H7 (cell line): ENCODE data around the gene RHEB. TPM values are rescaled to one million over a fixed set of nuclear protein-coding genes. Genes with fewer than 3 reads are reported as not detected.

Experiments
- DNase-seq: peaks from one replicate; pipeline ENCODE4 v3.0.0; 2012
- H3K27me3 ChIP-seq: 2 replicates; pipeline ENCODE4 v1.6.0; 2011; ENCODE audit warnings: mild to moderate bottlenecking, low read length; ENCODE audit not compliant: control insufficient read depth, insufficient read depth
- H3K36me3 ChIP-seq: replicated peaks from 2 replicates; pipeline ENCODE4 v1.5.1; 2011; ENCODE audit warnings: low read length; ENCODE audit not compliant: control insufficient read depth, insufficient read depth
- H3K4me3 ChIP-seq: 2 replicates; pipeline ENCODE4 v1.5.1; 2011; ENCODE audit warnings: low read depth, mild to moderate bottlenecking, control low read depth, low read length, moderate library complexity; ENCODE audit not compliant: insufficient read depth
- total RNA-seq: library from RNA; depleted of rRNA; stranded (reverse); fragments of >200 nt; shearing (Covaris generic); gene quantifications from 2 replicates; pipeline ENCODE4 v1.2.3, GENCODE V29; 2014

Gene RHEB
- total RNA-seq, 1 experiment from 2014 or later = 119 TPM

DNA sequence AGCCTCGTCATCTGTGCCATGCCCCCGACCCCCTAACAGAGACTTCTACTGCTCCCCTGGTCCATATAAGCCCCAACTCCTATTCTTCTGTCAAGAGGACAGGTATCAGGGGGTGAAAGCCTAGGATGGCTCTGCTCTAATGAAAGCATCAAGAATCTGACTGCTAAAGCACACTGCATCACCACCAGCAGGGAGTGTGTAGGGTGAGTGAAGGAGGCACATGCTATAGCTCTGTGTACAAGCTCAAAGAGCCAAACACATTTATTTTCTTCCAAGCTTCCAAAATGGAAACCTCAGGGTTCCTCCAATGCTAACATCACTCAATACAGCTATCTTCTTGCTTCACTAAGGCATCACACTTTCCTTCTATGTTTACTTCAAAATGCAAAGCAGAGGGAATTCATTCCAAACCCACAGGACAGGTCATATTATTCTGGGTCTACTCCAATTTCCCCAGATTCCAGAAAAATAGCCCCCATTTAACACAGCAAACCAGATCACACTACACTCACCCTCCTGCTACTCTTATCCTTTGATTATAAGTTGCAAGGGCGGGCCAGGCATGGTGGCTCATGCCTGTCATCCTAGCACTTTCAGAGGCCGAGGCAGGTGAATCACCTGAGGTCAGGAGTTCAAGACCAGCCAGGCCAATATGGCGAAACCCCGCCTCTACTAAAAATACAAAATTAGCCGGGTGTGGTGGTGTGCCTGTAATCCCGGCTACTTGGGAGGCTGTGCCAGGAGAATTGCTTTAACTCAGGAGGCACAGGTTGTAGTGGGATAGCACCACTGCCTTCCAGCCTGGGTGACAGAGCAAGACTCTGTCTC is 36.6 kb downstream of the RHEB start:
- no peak for DNase-seq
- no peak overlapping the region for H3K4me3 ChIP-seq
- H3K27me3 ChIP-seq = no peaks in the 10 kb centered on the region
- peaks cover 12% of the 10 kb centered on the region for H3K36me3 ChIP-seq

DNA sequence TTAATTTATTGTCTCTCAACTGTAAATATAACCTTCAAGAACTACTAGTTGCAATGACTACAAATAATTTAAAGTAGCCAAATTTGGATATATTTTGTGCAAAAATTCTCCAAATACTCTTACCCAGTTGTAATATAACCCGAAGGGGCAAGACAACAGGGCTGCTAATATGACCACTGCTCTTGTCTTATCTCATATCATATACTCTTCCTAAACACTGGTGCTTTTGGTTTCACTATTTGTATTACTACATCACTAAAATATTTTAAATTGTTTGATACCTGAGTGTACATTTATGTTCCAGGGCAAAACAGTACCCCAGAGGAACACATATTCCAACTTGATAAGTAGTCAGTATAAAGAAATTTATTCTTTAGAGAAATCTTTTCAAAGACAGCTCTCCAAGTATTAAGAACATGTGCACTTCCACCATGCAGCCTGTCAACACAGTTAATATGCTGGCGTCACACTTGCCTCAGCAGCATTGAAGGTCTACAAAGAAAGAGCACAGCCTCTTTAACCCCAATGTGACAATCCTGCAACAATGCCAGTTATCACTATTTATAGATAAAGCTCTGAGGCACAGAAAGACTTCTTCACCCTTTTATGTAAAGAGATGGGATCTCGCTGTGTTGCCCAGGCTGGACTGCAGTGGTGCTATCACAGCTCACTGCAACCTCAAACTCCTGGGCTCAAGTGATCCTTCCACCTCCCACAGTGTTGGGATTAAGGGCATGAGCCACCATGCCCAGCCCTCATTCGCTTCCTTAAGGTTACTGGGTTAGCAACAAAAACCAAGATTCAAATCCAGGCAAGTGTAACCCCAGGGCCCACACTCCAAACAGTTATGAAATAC is 37.8 kb downstream of the RHEB start:
- DNase-seq = no peak
- Histone ChIP-seq H3K27me3 (no peaks in the 10 kb centered on the region), H3K4me3 (no peak overlapping the region), H3K36me3 (peaks cover 10% of the 10 kb centered on the region)

DNA sequence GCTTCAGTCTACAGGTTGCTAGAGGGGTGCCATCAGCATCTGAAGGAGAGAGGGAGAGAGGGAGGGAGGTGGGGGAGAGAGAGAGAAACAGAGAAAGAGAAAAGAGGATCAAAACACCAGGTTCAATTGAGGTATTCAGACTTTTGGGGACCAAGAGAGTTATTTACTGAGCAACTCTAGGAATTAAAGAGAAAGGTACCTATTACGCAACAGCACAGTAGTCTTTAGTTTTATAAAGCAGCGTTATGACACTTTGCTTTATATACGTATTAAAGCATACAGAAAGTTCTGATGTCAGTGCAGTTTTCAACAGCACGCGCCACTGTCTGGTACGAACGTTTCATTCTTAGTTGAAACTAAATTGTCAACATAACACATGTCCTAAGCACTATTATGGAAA is 41.8 kb downstream of the RHEB start:
- Histone ChIP-seq H3K27me3 (no peaks in the 10 kb centered on the region), H3K4me3 (no peak overlapping the region), H3K36me3 (peaks cover 3% of the 10 kb centered on the region)
- no peak for DNase-seq

DNA sequence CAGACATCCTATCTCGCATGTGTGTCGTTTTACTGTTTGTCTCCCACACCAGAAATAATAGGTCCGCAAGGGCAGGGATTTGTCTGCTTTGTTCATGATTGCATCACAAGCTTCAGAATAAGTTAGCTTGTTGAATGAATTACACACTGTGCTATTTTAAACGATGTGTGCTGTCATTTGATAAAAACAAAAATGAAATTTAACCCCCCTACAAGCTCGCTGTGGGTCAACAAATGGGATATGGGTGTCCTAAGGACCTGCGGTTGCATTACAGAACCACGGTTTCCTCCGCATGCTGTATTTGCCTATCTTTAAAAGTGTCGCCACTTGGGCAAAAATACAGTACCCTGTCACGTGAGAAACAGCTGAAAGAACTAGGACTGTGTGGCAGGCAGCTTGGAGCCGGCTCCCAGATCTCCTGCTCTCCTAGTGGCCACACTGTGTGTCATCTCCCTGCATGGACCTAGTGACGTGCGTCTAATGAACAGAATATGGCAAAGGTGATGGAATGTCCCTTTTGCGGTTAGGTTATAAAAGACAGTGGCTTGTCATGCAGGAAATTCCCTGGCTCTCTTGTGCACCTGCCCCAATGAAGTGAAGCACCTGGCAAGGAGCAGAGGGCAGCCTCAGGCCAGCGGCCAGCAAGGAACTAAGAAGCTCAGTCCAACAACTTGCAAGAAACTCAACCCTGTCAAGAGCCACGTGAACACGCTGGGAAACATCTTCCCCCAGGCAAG is 46.9 kb downstream of the RHEB start:
- Histone ChIP-seq H3K36me3 (peaks cover 10% of the 10 kb centered on the region), H3K4me3 (no peak overlapping the region), H3K27me3 (no peaks in the 10 kb centered on the region)
- DNase-seq = no peak

DNA sequence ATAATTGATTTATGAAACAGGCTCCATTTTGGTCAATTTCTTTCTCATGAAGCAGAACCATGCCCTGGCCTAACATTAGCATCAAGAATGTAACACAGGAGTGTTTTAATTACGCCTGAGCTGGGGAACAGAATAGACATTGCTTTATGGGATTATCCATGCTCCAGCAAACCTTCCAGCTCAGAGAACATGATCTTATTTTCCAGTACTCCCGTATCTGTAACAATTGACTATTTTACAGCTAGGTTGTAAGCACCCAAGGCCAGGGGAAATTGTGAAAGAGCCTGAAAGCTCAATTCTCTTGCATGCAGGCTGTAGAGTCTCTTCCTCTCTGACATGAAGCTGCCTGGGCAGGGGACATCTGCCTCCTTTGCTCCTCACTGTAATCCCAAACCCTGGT is 49.0 kb downstream of the RHEB start:
- no peaks in the 10 kb centered on the region for H3K27me3 ChIP-seq
- H3K4me3 ChIP-seq = no peak overlapping the region
- DNase-seq = no peak
- H3K36me3 ChIP-seq = peaks cover 16% of the 10 kb centered on the region

DNA sequence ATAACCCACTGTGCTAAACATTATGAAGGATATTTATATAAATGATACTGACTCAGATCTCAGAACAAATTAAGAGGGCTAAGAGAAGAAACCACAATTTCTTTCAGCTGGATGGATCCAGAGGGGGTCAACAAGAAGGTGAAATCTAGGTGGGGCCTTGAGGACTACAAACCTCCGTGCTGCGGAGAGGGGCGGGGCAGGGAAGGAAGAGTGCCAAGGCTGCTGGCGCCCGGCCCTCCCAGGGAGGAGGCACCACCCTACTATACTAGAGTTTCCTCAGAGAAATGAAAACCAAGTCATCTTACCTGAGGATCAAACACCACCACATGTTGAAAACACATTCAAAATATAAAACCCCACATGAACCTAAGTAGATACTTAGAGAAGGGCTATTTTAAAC is 50.4 kb downstream of the RHEB start:
- no peak for DNase-seq
- Histone ChIP-seq H3K4me3 (no peak overlapping the region), H3K36me3 (peaks cover 19% of the 10 kb centered on the region), H3K27me3 (no peaks in the 10 kb centered on the region)

DNA sequence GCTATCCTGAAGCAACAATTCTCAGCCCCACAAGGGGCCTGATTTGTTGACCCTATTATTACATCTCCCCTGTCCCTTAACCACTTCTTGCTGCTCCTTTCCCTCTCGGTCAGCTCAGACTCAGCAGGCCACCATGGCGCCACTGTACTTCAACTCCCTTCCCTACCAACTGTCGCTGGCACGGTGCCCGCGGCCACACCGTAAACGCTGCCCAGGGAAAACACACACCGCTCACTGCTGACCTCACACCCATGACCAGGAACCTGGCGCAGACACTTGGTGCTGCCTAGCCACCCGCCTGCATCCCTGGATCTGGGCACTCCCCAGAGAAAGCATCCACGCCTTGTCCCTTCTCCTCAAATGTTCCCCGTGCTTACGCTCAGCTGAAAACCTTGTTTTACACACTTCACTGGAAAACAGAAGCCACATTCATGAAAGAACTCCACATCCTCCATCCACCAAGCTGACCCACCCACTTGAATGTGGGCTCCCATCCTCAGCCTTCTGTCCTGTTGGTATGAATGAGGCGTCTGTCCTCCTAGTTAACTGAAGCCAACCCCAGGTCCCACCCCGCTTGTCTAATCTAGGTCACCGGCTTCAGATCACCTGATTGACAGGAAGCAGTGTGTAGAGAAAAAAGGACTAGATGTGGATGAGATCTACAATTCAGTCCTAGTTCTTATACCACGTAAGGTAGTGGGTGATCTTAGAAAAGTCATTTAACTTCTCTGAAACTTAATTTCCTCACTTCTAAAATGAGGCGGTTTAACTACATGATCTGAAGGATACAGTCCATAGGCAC is 51.3 kb downstream of the RHEB start:
- H3K36me3 ChIP-seq = peaks cover 19% of the 10 kb centered on the region
- no peak overlapping the region for H3K4me3 ChIP-seq

DNA sequence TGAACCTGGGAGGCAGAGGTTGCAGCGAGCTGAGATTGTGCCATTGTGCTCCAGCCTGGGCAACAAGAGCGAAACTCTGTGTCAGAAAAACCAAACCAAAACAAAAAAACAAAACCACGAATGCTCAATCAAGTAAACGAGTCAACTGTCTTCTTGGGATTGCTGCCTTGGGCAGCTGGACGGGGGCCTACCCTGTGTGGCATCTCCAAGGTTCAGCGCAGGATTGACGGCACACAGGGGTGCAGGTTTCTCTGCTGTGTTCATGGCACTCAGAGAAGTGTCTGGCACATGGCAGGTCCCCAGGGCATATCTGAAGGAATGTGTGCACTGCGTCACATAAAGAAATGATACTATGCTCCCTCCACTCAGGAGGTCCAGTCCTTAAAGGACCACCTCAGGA is 54.5 kb downstream of the RHEB start:
- no peak for DNase-seq
- Histone ChIP-seq H3K36me3 (peaks cover 16% of the 10 kb centered on the region), H3K27me3 (no peaks in the 10 kb centered on the region), H3K4me3 (no peak overlapping the region)

More for the DNA sequence above, 51.3 kb downstream of the RHEB start:
- no peaks in the 10 kb centered on the region for H3K27me3 ChIP-seq
- no peak for DNase-seq

DNA sequence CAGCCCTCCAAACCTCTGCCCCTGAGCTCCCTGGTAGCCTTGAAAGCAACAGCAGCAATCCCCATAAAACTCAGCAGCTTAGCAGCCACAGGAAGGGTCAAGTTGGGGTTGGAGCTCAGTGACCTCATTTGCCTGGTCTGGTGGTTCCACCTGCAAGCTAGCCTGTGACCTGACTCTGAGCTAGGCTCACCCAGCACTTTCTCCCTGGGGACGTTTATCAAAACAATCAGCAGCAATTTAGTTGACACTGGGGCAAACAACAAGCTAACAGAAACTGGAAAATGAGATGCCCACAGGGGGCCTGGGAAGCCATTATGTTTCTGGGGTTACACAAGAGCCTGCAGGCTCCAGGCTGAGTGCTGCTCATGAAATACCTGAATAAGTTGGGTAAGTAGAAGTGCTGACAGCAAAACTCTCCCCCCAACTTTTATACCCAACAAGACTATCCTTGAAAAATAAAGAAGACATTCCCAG is 57.4 kb downstream of the RHEB start:
- no peak for DNase-seq
- no peak overlapping the region for H3K4me3 ChIP-seq
- peaks cover 8% of the 10 kb centered on the region for H3K36me3 ChIP-seq
- H3K27me3 ChIP-seq = no peaks in the 10 kb centered on the region

DNA sequence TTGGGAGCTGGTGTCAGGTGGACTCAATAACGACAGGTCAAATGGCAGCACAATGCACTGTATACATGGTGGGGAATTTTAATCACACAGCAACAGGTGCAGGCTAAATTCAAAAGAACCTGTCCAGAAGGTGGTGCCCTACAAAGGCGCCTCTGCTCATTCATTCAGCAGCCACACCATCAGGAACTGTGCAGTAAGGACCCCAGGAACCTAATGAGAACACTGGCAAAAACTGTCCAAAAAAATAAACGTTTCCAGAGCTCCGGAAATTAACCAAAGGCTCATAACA is 57.8 kb downstream of the RHEB start:
- no peak for DNase-seq
- Histone ChIP-seq H3K36me3 (peaks cover 8% of the 10 kb centered on the region), H3K27me3 (no peaks in the 10 kb centered on the region), H3K4me3 (no peak overlapping the region)

DNA sequence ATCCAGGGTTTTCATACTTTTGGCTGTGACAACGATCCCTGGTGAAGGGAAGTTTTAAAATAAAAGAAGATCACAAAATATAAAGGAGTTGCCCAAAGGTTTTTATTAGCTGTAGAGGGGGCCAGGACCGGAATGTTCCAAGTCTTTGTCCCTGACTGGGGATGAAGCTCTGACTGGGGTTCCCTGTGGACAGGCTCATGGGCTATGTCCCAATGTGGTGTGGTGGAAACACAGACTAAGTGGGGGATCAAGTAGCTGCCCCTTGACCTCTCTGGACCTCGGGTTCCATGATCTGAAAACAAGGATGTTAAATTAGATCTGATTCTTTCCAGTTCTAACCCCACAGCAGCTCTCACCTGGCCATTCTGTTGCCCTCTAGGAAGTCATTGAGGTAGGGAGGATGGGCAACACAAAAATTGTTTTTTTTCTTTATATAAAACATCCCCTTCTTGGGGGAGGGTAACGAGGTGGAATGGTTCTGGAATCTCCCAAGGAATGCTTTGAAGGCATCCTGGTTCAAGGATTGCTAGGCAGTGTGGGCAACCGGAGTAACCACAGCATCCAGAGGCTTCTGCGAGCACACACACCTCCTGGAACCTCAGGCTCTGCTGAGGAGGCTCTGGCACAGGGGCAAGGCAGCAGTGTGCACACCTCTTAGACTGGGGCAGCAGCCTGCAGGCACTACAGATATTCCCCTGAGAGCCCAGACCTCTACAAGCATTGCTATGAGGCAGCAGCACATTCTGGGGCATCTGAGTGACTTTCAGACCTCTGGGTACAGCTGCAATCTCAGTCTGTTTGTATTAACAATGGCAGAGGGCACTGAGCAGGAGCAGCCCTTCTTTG is 58.4 kb downstream of the RHEB start:
- DNase-seq = no peak
- Histone ChIP-seq H3K36me3 (peaks cover 6% of the 10 kb centered on the region), H3K27me3 (no peaks in the 10 kb centered on the region), H3K4me3 (no peak overlapping the region)

DNA sequence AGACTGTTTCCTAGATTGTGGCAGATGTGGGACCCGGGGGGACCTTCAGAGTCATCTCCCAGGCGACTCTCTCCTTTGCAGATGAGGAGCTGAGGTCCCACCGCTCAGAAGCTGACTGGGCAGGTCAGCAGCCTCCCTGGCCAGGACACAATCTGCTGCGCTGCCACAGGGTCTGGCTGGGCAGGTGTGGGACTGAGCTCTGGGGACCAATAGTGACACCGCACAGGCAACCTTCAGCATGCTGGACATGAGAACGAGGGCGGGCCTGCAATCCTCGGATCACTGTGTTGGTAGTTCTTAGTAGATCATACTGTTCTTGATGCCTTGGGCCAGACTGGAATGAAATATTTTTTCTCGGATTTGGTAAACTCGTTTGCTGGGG is 59.2 kb downstream of the RHEB start:
- DNase-seq = no peak
- Histone ChIP-seq H3K36me3 (peaks cover 2% of the 10 kb centered on the region), H3K27me3 (no peaks in the 10 kb centered on the region), H3K4me3 (no peak overlapping the region)

DNA sequence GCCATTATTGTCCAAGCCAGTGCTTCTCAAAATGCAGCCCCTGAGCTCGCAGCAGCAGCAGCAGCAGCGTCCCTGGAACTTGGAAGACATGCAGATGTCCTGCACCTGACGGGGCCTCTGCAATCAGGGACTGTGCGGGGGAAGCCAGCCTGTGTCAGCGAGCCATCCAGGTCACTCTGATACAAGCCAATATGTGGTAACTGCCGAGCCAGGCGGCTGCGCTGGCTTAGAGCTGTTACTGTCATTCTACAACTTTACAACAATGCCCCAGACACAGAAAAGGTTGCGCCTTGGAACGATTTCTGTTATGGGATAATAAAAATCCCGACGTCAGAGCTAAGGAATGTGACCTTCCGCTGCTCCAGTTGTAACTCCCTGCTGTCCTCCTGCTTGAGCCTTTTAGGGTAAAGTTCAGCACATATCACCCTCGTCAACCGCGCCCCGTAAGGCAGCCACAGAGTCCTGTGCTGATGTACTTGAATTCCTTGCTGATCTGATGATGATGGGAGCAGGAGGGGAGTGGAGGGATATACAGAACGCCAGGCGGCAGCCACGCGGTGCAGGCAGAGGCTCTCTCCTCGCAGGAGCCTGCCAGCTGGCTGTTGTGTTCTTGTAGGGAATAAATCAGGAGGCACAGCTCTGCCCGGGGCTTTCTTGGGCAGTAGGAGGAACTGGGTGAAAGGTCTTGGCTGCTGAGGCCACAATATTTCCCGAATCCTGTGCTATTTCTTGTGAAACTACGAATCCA is 59.8 kb downstream of the RHEB start:
- no peak overlapping the region for H3K4me3 ChIP-seq
- H3K36me3 ChIP-seq = no peaks in the 10 kb centered on the region
- peak; percentile 67 for DNase-seq

More for the DNA sequence above, 59.8 kb downstream of the RHEB start:
- H3K27me3 ChIP-seq = no peaks in the 10 kb centered on the region
